HG03460 (cell line): ENCODE results near the gene HDAC3.

Experiments used
- ATAC-seq: cut with Tn5 transposase; IDR thresholded peaks from one replicate; pipeline ENCODE4 v1.9.1; 2021; ENCODE audit not compliant: unreplicated experiment

HDAC3 gene

GRCh38 chr5:141662028-141662427, 25.4 kb upstream of the HDAC3 start:
- ATAC-seq = no peak

DNA sequence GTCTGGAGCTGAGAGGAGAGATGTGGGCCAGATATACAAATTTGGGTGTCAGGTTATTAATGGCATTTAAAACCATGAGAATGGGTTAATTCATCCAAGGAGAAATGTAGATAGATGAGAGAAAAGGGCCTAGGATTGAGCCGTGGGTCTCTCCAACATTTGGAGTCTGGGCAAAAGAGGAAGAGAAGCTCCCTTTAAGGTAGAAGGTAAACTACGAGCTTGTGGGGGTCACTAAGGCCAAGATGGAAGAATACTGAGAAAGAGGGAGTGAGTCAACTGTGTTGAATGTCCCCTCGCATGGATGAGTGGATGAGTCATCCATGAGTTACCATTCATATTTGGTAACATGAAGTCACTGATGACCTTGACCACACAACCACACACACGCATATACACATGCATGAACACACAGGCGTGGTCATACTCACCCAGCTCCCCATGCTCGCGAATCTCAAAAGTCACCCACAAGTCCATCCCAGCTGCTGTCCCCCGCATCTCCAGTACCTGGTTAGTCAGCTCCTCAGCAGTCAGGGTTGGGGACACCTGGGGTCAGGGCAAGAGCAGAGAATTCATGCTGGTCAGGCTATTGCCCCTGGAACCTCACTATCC, 21.4 kb upstream of the HDAC3 start:
- ATAC-seq = peak; percentile 60

DNA sequence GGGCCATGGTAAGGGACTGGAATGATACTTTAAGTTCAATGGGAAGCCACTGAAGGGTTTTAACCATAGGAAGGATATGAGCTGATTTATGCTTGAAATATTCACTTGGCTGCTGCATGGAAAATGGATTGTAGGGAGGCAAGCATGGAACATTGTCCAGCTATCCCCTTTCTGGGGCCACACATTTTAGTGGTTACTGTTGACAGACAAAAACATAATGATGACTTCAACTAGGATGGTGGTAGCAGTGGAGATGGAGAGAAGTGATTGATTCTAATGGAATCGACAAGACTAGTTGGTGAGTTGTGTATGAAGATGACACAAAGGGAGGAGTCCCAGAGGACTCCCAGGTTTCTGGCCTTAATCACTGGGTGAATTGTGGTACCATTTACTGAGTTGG, 20.8 kb upstream of the HDAC3 start:
- no peak for ATAC-seq

GRCh38 chr5:141656396-141656795, 19.7 kb upstream of the HDAC3 start:
- no peak for ATAC-seq

DNA sequence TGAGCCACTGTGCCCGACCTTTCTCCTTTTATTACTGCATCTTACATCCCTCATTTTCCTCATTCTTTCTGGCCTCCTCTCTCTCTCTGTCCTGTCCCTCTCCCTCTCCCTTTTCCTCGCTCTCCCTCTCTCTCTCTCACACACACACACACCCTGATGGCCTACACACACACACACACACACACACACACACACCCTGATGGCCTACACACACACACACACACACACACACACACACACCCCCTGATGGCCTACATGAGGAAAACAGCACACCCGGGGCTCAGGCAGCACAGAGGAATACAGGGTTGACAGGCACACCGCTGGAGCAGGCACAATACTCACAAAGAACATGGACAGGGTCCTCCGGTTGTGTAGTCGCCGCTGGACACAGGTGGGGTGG, 18.4 kb upstream of the HDAC3 start:
- ATAC-seq = no peak

GRCh38 chr5:141654298-141654697, 17.6 kb upstream of the HDAC3 start:
- no peak for ATAC-seq

DNA sequence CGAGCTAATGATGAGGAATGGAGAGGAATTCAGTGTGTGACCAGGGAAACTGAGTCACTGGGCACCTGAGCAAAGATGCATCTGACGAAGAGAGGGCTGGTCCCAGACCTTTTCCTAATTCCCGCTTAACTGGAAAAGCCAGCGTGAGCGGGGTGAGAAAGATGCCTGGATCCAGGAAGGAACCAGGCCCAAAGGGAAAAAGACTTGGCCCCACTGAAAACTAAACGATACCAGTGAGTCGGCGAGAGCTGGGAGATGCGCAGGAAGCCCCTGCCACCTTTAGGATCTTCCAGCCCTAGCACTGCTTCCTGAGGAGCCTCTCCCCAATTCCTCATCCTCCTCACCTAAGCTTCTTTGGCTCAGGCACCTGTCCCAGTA, 15.1 kb upstream of the HDAC3 start:
- no peak for ATAC-seq

DNA sequence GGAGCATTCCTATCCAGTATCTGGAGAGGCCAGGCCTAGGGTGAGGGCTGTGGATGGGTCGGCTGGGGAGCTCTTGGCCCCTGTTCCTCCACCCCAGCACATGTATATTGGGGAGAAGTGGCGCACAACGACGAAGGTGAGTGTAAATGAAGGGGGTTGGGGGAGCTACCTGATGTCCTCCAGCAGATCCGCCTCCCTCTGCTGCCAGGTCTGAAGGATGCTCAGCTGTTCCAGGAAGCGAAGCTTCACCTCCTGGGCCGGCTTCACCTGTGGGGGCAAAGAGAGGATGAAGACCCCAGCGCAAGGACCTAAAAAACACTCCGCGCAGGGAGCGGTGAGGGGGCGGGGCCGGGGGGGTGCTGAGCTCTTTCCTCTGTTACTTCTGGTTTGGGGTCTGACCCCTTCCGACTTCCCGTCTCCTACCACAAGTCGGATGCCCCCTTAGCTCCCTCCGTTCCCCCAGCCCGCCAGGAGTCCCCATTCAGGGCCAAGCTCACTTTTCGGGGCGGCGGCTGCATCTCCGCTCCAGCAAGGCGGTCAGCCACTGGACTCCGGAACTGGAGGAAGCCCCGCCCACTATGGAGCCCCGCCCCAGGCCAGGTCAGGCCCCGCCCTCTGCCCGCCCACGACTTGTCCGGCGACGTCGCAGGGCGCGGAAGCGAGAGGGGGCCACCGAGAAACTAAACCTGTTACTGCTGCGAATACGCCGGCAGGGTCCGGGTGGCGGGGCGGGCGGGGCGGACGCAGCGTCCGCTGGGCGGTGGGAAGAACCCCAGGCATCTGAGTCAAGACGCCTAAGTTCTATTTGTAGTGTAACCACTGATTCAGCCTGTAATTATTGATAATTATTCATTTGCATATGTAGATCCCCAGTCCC, 14.4 kb upstream of the HDAC3 start, which contains the start of gene FCHSD1:
TSS of gene FCHSD1 (minus strand) at position 568 of the 877 bp plus-strand sequence. CDS start at position 518, 50 bp downstream.
- ATAC-seq = peak; percentile 97

- no peak for ATAC-seq
Observed at GRCh38 chr5:141649972-141650371, 13.3 kb upstream of the HDAC3 start.

GRCh38 chr5:141649056-141649688, 12.5 kb upstream of the HDAC3 start:
- ATAC-seq = no peak

- ATAC-seq = no peak
Observed at GRCh38 chr5:141647851-141648250, 11.2 kb upstream of the HDAC3 start.

GRCh38 chr5:141647242-141647641, 10.6 kb upstream of the HDAC3 start:
- ATAC-seq = no peak

GRCh38 chr5:141646026-141646425, 9.4 kb upstream of the HDAC3 start:
- no peak for ATAC-seq

- ATAC-seq = no peak
Observed at GRCh38 chr5:141641634-141642267, 5.1 kb upstream of the HDAC3 start.

DNA sequence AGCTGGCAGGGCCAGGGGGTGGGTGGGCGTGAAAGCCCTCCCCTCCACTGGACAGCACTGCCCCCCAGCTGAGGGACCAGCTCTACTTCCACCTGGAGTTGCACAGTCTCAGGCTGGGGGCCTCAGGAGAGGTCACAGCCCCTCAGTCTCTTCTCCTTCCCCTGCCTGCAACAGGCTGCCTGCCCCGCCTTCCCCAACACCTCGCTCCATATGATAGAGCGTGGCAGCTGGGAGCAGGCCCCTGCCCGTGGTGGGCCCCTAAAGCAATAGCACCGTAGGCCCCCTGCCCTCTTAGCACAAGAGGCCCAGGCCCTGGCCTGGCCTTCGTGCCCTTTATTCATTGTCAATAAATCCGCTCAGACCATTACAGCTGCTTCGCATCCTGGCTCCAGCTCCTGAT, 4.0 kb upstream of the HDAC3 start:
- no peak for ATAC-seq

- ATAC-seq = no peak
Observed at GRCh38 chr5:141640051-141640415, 3.4 kb upstream of the HDAC3 start.

GRCh38 chr5:141639357-141640050, 2.9 kb upstream of the HDAC3 start:
- ATAC-seq = no peak

- ATAC-seq = no peak
Observed at GRCh38 chr5:141638771-141639170, 2.1 kb upstream of the HDAC3 start.

- ATAC-seq = peak; percentile 28
Observed at GRCh38 chr5:141637767-141638419, 1.2 kb upstream of the HDAC3 start.

DNA sequence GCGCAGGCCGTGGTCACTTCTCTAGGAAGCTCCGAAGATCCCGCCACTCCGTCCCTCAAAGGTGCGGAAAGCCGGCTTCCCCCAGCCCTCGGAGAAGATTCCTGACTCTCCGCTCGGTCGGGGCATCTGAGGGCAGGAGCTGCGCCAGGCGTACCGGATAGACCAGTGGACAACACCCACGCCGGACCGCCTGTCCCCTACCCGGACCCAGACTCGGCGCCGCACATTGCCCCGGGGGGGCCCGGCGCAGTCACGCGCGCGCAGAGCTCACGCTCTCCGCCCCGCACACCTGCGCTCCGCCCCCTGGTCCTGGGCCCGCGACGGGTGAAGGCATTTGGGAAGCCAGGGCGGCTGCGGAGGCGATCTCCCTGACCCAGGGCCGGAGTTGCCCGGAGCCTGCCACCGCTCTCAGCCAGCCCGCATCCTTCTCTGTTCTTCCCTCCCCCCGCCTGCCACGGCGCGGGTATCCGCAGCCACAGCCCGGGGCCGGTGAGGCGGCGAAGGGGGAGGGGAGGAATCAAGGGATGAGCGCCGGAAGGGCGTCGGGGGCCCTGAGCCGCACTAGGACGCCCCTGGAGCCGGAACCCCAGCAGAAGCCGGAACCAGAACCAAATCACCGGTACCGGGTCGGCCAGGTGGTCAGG, 596 bp upstream of the HDAC3 start:
- peak; percentile 16 for ATAC-seq
